ENCODE results near the gene UGT3A2. TPM values are rescaled to one million over a fixed set of nuclear protein-coding genes. Genes with fewer than 3 reads are reported as not detected.
A peak's percentile ranks its signal among the peaks of the same experiment; 100 is the strongest.
"Not testable (repeated sequence)": the region's sequence is repeated elsewhere in the genome, so short reads cannot be mapped to it uniquely, and the experiment has no call there.

The UGT3A2 gene
- total RNA-seq, 1 experiment from 2014 or later, result not detected

- DNase-seq (ENCODE audit: low read depth), result peak; percentile 56
These were observed 12.0 kb downstream of the UGT3A2 start for GRCh38 chr5:36054647-36055046.

DNA sequence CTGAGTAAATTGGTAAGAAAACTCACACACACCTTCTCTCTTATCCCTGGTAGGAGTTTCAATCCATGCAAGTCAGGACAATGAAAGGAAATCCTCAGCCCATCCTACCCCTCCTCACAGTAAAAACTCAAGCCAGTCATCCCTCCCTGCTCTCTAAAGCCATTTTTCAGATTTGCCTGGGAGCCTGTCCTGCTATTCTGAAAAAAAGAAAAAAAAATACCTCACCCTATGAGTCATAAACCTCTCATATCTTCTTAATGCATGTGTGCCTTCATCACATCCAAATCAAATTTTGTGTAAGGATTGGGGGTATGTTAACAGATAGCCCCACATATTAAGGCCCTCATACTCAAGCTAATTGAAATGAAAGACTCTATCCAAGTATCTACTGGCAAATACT, 14.1 kb downstream of the UGT3A2 start:
- DNase-seq (ENCODE audit: low read depth), result no peak

GRCh38 chr5:36049949-36050348, 16.7 kb downstream of the UGT3A2 start:
- no peak for DNase-seq (ENCODE audit: low read depth)

- no peak for DNase-seq (ENCODE audit: low read depth)
These were observed 19.1 kb downstream of the UGT3A2 start for GRCh38 chr5:36047384-36048160.

DNA sequence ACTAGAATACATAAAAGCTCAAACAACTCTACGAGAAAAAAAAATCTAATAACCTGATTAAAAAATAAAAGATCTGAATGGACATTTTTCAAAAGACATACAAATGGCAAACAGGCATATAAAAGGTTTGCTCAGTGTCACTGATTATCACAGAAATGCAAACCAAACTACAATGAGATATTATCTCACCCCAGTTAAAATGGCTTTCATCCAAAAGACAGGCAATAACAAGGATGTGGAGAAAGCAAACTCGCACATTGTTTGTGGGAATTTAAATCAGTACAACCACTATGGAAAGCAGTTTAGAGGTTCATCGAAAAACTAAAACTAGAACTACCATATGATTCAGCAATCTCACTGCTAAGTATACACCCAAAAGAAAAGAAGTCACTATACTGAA, 20.8 kb downstream of the UGT3A2 start:
- peak; percentile 11 for DNase-seq (ENCODE audit: low read depth)

GRCh38 chr5:36041537-36041845, 25.2 kb downstream of the UGT3A2 start:
- no peak for DNase-seq (ENCODE audit: low read depth)

- DNase-seq (ENCODE audit: low read depth), result no peak
These were observed 25.8 kb downstream of the UGT3A2 start for GRCh38 chr5:36040651-36041536.

DNA sequence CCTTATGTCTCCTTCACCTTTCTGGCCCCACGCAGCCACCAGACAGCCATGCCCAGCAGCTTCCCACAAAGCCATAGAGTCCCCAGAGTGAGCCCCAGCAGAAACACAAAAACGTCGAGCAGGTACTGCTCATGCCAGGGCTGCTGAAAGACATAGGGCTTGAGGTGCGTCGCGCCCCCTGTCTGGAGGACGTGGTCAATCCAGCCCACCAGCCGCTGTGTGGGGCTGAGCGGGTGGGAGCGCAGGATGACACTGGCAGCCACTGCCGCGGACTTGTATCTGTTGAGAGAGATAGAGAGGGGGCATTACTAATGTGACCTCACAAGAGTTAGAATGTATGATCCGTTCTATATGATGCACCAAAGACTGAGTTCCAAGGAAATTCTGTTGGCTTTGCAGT, 31.0 kb downstream of the UGT3A2 start:
- DNase-seq (ENCODE audit: low read depth), result no peak

GRCh38 chr5:36034536-36035134, 32.0 kb downstream of the UGT3A2 start:
- not testable (repeated sequence) for DNase-seq (ENCODE audit: low read depth)

- DNase-seq (ENCODE audit: low read depth), result no peak
These were observed 33.2 kb downstream of the UGT3A2 start for GRCh38 chr5:36033486-36033885.

DNA sequence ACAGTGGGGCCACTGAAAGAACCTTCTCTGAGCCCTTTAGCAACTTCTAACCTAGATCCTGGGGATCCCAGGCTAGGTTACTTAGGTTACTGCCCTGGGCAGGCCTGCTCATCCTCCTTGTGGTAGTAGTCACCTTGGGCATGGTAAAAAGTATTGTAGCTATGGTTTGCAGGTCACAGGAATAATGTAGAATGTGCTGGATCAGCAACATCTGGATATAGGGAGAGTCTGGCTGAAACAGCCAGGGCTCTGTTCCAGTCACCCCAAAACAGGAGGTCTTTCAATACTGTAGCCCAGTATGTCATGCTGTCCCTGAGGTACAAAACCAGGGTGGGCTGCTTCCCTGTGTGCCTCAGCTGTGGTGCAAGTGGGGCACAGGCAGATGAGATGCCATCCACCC, 33.6 kb downstream of the UGT3A2 start:
- DNase-seq (ENCODE audit: low read depth), result no peak

GRCh38 chr5:36031223-36031622, 35.5 kb downstream of the UGT3A2 start:
- no peak for DNase-seq (ENCODE audit: low read depth)

DNA sequence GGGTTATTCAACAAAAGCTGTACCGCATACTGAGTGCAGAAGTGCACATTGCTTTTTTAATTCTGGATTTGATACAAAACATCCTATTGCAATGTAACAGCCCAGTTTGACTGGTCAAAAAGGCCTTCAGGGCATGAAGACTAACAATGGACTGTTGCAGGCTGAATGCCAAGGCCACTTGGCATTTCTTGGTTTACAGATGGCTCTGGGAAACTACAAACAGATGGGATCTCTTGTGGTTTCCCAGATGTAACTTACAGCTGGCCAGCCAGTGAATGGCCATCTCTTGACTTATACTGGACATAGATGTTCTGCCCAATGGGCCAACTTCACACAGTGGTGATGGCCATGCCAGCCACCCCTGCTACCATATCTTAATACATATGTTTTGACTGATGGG, 36.8 kb downstream of the UGT3A2 start:
- peak; percentile 86 for DNase-seq (ENCODE audit: low read depth)

GRCh38 chr5:36028816-36029465, 37.7 kb downstream of the UGT3A2 start:
- peak; percentile 44 for DNase-seq (ENCODE audit: low read depth)

DNA sequence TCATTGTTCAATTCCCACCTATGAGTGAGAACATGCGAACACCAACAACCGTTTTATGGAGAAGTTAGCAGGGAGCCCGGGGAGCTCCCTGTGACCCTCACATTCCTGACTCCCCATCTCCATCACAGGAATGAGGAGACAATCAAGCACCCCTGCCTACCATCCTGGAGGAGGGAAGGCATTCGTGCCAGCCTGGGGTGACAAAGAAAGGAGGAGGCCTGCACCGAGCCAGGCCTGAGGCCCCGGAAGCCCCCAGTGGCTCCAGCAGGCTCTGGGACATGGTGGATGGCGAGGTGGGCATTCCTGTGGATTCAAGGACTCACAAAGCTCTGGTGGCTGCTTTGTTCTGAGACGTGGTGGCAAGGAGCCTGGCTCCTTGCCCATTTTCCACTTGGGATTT, 39.0 kb downstream of the UGT3A2 start:
- no peak for DNase-seq (ENCODE audit: low read depth)

DNA sequence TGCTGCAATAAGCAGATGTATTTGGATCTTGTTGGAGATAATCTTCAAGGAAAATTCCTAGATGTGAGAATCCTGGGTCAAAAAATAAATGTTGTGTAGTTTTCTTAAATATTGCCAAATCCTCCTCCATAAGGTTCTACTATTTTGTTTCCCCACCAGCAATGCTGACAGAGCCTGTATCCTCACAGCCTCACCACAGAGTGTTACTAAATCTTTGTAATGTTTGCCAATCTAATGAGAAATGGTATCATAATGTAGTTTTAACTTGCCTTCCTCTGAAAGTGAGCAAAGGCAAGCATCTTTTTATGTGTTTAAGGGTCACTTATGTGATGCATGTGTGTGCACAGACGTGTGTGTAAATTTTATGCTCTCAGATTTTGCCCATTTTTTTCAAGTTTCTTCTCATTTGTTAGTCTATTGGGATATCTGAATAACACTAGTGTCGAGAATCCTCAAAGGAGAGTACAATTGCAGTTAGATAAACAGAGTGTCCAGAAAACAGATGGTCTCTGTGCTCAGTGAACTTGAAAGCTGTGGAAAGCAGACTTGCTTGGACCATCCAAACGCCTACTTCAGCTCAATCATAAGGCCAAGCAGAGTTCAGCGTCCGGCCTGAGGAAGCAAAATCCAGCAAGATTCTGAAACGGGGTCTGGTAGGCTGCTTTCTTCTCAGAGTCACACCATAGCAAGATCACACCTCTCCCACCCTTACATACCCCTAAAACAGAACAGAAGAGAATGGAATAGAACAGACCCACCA, 39.8 kb downstream of the UGT3A2 start:
- DNase-seq (ENCODE audit: low read depth), result peak; percentile 34

DNA sequence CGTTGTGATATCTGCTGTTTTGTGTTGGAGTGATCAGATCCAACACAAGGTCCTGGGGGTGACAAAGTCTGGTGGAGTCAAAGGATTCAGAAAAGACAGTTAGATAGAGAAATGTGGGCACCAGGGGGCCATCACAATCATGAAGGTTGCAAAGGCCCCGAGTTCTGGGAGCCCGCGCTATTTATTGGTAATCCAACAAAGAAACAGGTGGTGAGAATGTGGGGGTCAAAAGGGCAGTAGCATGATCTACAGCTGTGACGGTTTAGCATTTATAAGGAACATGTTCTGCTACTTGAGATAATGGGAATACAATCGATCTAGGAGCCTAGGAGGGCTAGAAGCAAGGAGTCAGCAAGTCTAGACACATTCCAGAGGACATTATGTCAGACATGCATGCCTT, 44.4 kb downstream of the UGT3A2 start:
- DNase-seq (ENCODE audit: low read depth), result not testable (repeated sequence)

GRCh38 chr5:36019584-36019983, 47.1 kb downstream of the UGT3A2 start:
- not testable (repeated sequence) for DNase-seq (ENCODE audit: low read depth)

DNA sequence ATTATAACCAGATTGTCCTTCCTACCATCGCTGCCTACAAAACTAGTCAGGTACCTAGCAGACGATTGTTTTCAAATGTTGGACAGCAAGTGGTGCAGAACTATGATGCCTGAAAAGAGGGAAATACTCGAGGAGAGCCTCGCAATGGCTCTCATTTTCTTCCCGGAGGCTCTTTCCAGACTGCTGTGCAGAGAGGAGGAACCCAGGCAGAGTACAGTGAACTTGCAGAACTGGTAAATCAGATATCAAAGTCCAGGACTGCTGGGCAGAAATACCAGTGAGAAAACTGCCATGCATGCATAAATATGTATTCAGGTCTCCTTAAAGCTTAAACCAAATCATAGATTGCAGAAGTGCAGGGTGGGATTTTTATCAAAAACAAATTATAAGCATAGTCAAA, 49.1 kb downstream of the UGT3A2 start:
- DNase-seq (ENCODE audit: low read depth), result no peak

GRCh38 chr5:36017004-36017403, 49.7 kb downstream of the UGT3A2 start:
- no peak for DNase-seq (ENCODE audit: low read depth)

DNA sequence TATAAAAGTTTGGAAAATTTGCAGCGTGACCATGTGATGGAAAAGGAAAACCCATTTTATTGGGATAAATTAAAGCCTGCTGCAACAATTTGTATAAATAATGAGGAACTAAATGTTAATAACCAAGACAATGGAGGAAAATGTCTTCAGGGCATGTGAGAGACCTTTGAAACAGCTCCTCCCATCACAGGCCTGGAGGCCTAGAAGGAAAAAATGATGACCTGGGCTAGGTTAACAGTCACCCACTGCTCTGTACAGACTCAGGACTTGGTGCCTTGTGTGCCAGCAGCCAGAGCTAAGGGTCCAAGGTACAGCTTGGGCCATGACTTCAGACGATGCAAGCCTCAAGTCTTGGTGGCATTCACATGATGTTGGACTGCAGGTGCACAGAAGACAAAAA, 53.5 kb downstream of the UGT3A2 start:
- DNase-seq (ENCODE audit: low read depth), result no peak

Measured in RPMI7951 (cell line).